ENCODE data around the gene MAST2.

- TF ChIP-seq CTCF (IDR thresholded peaks at IDR 0.05; ENCODE audit: low read depth, low read length): no peak
- TF ChIP-seq POLR2A (IDR thresholded peaks at IDR 0.05; ENCODE audit: extremely low read depth, insufficient read length): no peak
- TF ChIP-seq MAX (IDR thresholded peaks at IDR 0.05; ENCODE audit: low read depth, low read length): no peak
Observed at GRCh38 chr1:45999507-45999906, 196.1 kb downstream of the MAST2 start.
